ENCODE results near the gene CCT2.

GRCh38 chr12:69569236-69569635 lies 16.0 kb upstream of the CCT2 start:
- TF ChIP-seq CTCF (IDR thresholded peaks at IDR 0.05) (no peak), POLR2A (IDR thresholded peaks at IDR 0.05) (no peak)

All from uterus (tissue), 2 donors.